CD4-positive, alpha-beta T cell (primary cell): ENCODE data around the gene HIBADH. TPM values are rescaled to one million over a fixed set of nuclear protein-coding genes. Genes with fewer than 3 reads are reported as not detected.
"Not testable (repeated sequence)": the region's sequence is repeated elsewhere in the genome, so short reads cannot be mapped to it uniquely, and the experiment has no call there.

Experiments used
- ATAC-seq: fragments of 200-7000 bp; cut with Tn5 transposase; one replicate; pipeline ENCODE4 v1.10.0; 2022; ENCODE audit warnings: mild to moderate bottlenecking; ENCODE audit not compliant: poor library complexity
- CTCF ChIA-PET: fragments of 350-600 bp; sonication (Branson Sonifier 250); formaldehyde crosslinking; loops from one replicate; lab custom pipeline; 2021; ENCODE audit warnings: antibody characterized with exemption, inconsistent platforms; lab: Charles Lee
- POLR2A ChIA-PET: fragments of 350-600 bp; sonication (Branson Sonifier 250); formaldehyde crosslinking; loops from one replicate; lab custom pipeline; 2021; ENCODE audit warnings: antibody characterized with exemption, inconsistent platforms; lab: Charles Lee
- DNase-seq, 14 experiments: peaks; one replicate each; pipeline ENCODE4 v3.0.0-alpha.2; 2013 to 2020; ENCODE audit warnings: mixed read lengths in 2 of 14
- H3K27ac ChIP-seq, 2 donors: one replicate each; pipeline versions ENCODE4 v1.5.1 to v1.7.0; 2013; ENCODE audit warnings: low read length in 2 of 2, low read depth in 1 of 2, mild to moderate bottlenecking in 1 of 2
- H3K27me3 ChIP-seq, 2 experiments: 1 replicate in 1 of 2; 2 replicates in 1 of 2; pipeline versions ENCODE4 v1.6.1 to v1.7.0; 2013; ENCODE audit warnings: low read length in 2 of 2, control low read depth in 1 of 2, mild to moderate bottlenecking in 1 of 2, moderate library complexity in 1 of 2; ENCODE audit not compliant: insufficient read depth in 2 of 2, control insufficient read depth in 1 of 2
- H3K36me3 ChIP-seq: one replicate; pipeline ENCODE4 v1.6.1; 2013; ENCODE audit warnings: low read length, control low read depth; ENCODE audit not compliant: insufficient read depth
- H3K4me1 ChIP-seq: one replicate; pipeline ENCODE4 v1.6.1; 2013; ENCODE audit warnings: low read length, control low read depth; ENCODE audit not compliant: insufficient read depth
- H3K4me3 ChIP-seq: one replicate; pipeline ENCODE4 v1.5.1; 2013; ENCODE audit warnings: mild to moderate bottlenecking, low read length, moderate library complexity
- H3K9me3 ChIP-seq, 2 experiments: 1 replicate in 1 of 2; 2 replicates in 1 of 2; pipeline versions ENCODE4 v1.6.1 to v1.7.0; 2013; ENCODE audit warnings: low read length in 2 of 2, mild to moderate bottlenecking in 2 of 2, control low read depth in 1 of 2, moderate library complexity in 1 of 2; ENCODE audit not compliant: control insufficient read depth in 1 of 2, insufficient read depth in 1 of 2
- H3K27ac Mint-ChIP-seq: one replicate; pipeline ENCODE4 v1.8.0; 2020; ENCODE audit warnings: mixed read lengths
- H3K27me3 Mint-ChIP-seq: one replicate; pipeline ENCODE4 v1.8.0; 2021; ENCODE audit warnings: mixed read lengths
- H3K36me3 Mint-ChIP-seq: one replicate; pipeline ENCODE4 v1.8.0; 2021; ENCODE audit warnings: low read depth, mixed read lengths
- H3K4me1 Mint-ChIP-seq: one replicate; pipeline ENCODE4 v1.8.0; 2021; ENCODE audit warnings: low read depth, mixed read lengths
- H3K4me3 Mint-ChIP-seq: one replicate; pipeline ENCODE4 v1.8.0; 2020; ENCODE audit warnings: mild to moderate bottlenecking, mixed read lengths
- H3K9me3 Mint-ChIP-seq: one replicate; pipeline ENCODE4 v1.8.0; 2020; ENCODE audit warnings: mixed read lengths
- CTCF ChIP-seq: fragments of 200-600 bp; IDR thresholded peaks from one replicate; pipeline ENCODE4 v1.8.0; 2022; ENCODE audit warnings: antibody characterized with exemption, mild to moderate bottlenecking
- intact Hi-C, 2 experiments: fragments of 100-400 bp; cut with DNase I in 1 of 2; cut with micrococcal nuclease in 1 of 2; formaldehyde crosslinking; loops; one replicate each; pipeline versions ENCODE4 v1.15.1 to v1.9.0; 2023 to 2025; cut with DNase I, micrococcal nuclease
- total RNA-seq, 174 experiments: library from RNA in 2 of 174; stranded (reverse) in 2 of 174; gene quantifications; one replicate each; pipeline ENCODE4 v1.2.3 and lab custom pipeline; 2021 to 2026

The HIBADH gene
- total RNA-seq, 2 experiments from 2014 or later: 6.3 to 8.4 TPM

DNA sequence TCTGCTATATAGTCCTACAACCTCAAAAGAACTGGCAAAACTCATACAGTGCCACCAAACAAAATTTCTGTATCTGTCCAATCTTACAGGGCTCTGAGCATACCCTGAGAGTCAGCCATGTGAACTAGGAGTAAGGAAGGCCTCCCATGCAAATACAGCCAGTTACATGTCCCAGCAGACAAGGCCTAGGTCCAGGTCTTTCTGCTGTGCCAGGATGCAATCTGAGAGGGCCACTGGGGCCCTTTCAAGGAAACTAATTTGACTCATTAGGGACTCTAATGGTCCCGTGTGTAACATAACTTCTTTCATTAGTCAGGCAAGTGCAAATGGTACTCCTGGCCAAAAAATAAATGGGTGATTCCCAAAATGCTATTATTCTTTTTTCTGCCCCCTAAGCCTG lies 17.9 kb upstream of the HIBADH start:
- Mint-ChIP-seq H3K27me3 (no peaks in the 10 kb centered on the region), H3K4me3 (no peak overlapping the region), H3K27ac (no peak overlapping the region), H3K36me3 (no peaks in the 10 kb centered on the region), H3K9me3 (no peaks in the 10 kb centered on the region), H3K4me1 (no peaks in the 10 kb centered on the region)
- ATAC-seq (no peak), DNase-seq (no peak)
- ChIA-PET POLR2A (no interaction called here), CTCF (no interaction called here)
- TF ChIP-seq CTCF: no peak
- Histone ChIP-seq H3K9me3 (no peaks in the 10 kb centered on the region), H3K4me1 (no peaks in the 10 kb centered on the region), H3K4me3 (no peak overlapping the region), H3K27ac (no peak overlapping the region), H3K27me3 (no peaks in the 10 kb centered on the region), H3K36me3 (no peaks in the 10 kb centered on the region)
- intact Hi-C loops: loop anchor here in 1 of 2 experiments (5.0 kb wide), 1 partner anchor 42 kb away; no protein-coding TSS in a partner anchor

- H3K4me1 Mint-ChIP-seq: no peaks in the 10 kb centered on the region
- no peaks in the 10 kb centered on the region for H3K27me3 ChIP-seq
- no peak overlapping the region for H3K27ac Mint-ChIP-seq
- H3K9me3 Mint-ChIP-seq: no peaks in the 10 kb centered on the region
- no peak overlapping the region for H3K4me3 Mint-ChIP-seq
- H3K4me3 ChIP-seq: no peak overlapping the region
- no peaks in the 10 kb centered on the region for H3K9me3 ChIP-seq
- H3K4me1 ChIP-seq: no peaks in the 10 kb centered on the region
- no peak for ATAC-seq
- DNase-seq: no peak
- no peaks in the 10 kb centered on the region for H3K36me3 ChIP-seq
- POLR2A ChIA-PET: no interaction called here
- H3K27ac ChIP-seq: no peak overlapping the region
- CTCF ChIA-PET: no interaction called here
- TF ChIP-seq CTCF: no peak
- intact Hi-C loops: no loop called here
- H3K27me3 Mint-ChIP-seq: no peaks in the 10 kb centered on the region
- H3K36me3 Mint-ChIP-seq: no peaks in the 10 kb centered on the region
These were observed 16.1 kb upstream of the HIBADH start for GRCh38 chr7:27678617-27679260.

- Histone ChIP-seq H3K27me3 (no peaks in the 10 kb centered on the region), H3K4me3 (no peak overlapping the region), H3K4me1 (no peaks in the 10 kb centered on the region), H3K27ac (no peak overlapping the region), H3K9me3 (no peaks in the 10 kb centered on the region), H3K36me3 (no peaks in the 10 kb centered on the region)
- no peak overlapping the region for H3K4me3 Mint-ChIP-seq
- no peak for ATAC-seq
- DNase-seq: no peak
- intact Hi-C loops: no loop called here
- H3K9me3 Mint-ChIP-seq: no peaks in the 10 kb centered on the region
- no peak for TF ChIP-seq CTCF
- no peaks in the 10 kb centered on the region for H3K4me1 Mint-ChIP-seq
- POLR2A ChIA-PET: no interaction called here
- CTCF ChIA-PET: no interaction called here
- H3K27ac Mint-ChIP-seq: no peak overlapping the region
- no peaks in the 10 kb centered on the region for H3K27me3 Mint-ChIP-seq
- H3K36me3 Mint-ChIP-seq: no peaks in the 10 kb centered on the region
These were observed 15.4 kb upstream of the HIBADH start for GRCh38 chr7:27677912-27678612.

DNA sequence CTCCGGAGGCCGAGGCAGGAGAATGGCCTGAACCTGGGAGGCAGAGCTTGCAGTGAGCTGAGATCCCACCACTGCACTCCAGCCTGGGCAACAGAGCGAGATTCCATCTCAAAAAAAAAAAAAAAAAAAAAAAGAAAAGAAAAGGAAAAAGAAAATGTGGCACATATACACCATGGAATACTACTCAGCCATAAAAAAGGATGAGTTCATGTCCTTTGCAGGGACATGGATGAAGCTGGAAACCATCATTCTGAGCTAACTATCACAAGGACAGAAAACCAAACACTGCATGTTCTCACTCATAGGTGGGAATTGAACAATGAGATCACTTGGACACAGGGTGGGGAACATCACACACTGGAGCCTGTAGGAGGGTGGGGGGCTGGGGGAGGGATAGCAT lies 11.4 kb upstream of the HIBADH start:
- H3K27me3 ChIP-seq, H3K9me3 ChIP-seq, H3K4me3 ChIP-seq, H3K9me3 Mint-ChIP-seq, H3K36me3 Mint-ChIP-seq, intact Hi-C loops, POLR2A ChIA-PET, DNase-seq, H3K4me1 Mint-ChIP-seq, ATAC-seq, H3K27ac ChIP-seq, H3K4me1 ChIP-seq, H3K36me3 ChIP-seq, H3K4me3 Mint-ChIP-seq, H3K27me3 Mint-ChIP-seq, H3K27ac Mint-ChIP-seq: not testable (repeated sequence)
- CTCF ChIA-PET: interaction anchor here (0.6 kb wide), 1 partner anchor 49 kb away, joined by 3 read pairs; no protein-coding TSS in a partner anchor
